ENCODE data around the gene MAEA.
"Not testable (repeated sequence)": the region's sequence is repeated elsewhere in the genome, so short reads cannot be mapped to it uniquely, and the experiment has no call there.

The MAEA gene

GRCh38 chr4:1279253-1279652 lies 10.4 kb upstream of the MAEA start:
- no peak for DNase-seq (ENCODE audit: low read depth)

- DNase-seq (ENCODE audit: low read depth), result no peak
These were observed 6.0 kb upstream of the MAEA start for GRCh38 chr4:1283711-1284110.

- no peak for DNase-seq (ENCODE audit: low read depth)
These were observed 4.4 kb upstream of the MAEA start for GRCh38 chr4:1285151-1285789.

GRCh38 chr4:1285790-1286553 lies 3.7 kb upstream of the MAEA start:
- DNase-seq (ENCODE audit: low read depth), result peak; percentile 18

GRCh38 chr4:1288786-1289185 lies 905 bp upstream of the MAEA start:
- DNase-seq (ENCODE audit: low read depth), result no peak

GRCh38 chr4:1290165-1290977 lies 680 bp downstream of the MAEA start:
- no peak for DNase-seq (ENCODE audit: low read depth)

GRCh38 chr4:1291091-1291490 lies 1.4 kb downstream of the MAEA start:
- DNase-seq (ENCODE audit: low read depth), result no peak

- DNase-seq (ENCODE audit: low read depth), result no peak
These were observed 2.5 kb downstream of the MAEA start for GRCh38 chr4:1291996-1292702.

- DNase-seq (ENCODE audit: low read depth), result not testable (repeated sequence)
These were observed 3.0 kb downstream of the MAEA start for GRCh38 chr4:1292703-1293011.

- no peak for DNase-seq (ENCODE audit: low read depth)
These were observed 3.8 kb downstream of the MAEA start for GRCh38 chr4:1293531-1293941.

GRCh38 chr4:1293991-1294390 lies 4.3 kb downstream of the MAEA start:
- DNase-seq (ENCODE audit: low read depth), result peak; percentile 88

- no peak for DNase-seq (ENCODE audit: low read depth)
These were observed 4.7 kb downstream of the MAEA start for GRCh38 chr4:1294424-1294823.

GRCh38 chr4:1294891-1295290 lies 5.2 kb downstream of the MAEA start:
- DNase-seq (ENCODE audit: low read depth), result no peak

GRCh38 chr4:1295405-1296055 lies 5.8 kb downstream of the MAEA start:
- DNase-seq (ENCODE audit: low read depth), result no peak

GRCh38 chr4:1296324-1297022 lies 6.8 kb downstream of the MAEA start:
- DNase-seq (ENCODE audit: low read depth), result no peak

GRCh38 chr4:1297023-1297395 lies 7.3 kb downstream of the MAEA start:
- no peak for DNase-seq (ENCODE audit: low read depth)

GRCh38 chr4:1297456-1298325 lies 8.0 kb downstream of the MAEA start:
- no peak for DNase-seq (ENCODE audit: low read depth)

- DNase-seq (ENCODE audit: low read depth), result no peak
These were observed 8.8 kb downstream of the MAEA start for GRCh38 chr4:1298461-1298860.

GRCh38 chr4:1299301-1299860 lies 9.7 kb downstream of the MAEA start:
- no peak for DNase-seq (ENCODE audit: low read depth)
